ENCODE results near the gene ACAT1. TPM values are rescaled to one million over a fixed set of nuclear protein-coding genes. Genes with fewer than 3 reads are reported as not detected.
A peak's percentile ranks its signal among the peaks of the same experiment; 100 is the strongest.
"Not testable (repeated sequence)": the region's sequence is repeated elsewhere in the genome, so short reads cannot be mapped to it uniquely, and the experiment has no call there.

The ACAT1 gene
- total and polyA plus RNA-seq, 11 donors = 166 to 1,337 (median 360) TPM

- intact Hi-C loops (cut with DNase I) = loop anchor here in 5 of 10 donors (2.0 to 10.0 kb wide), 5 partner anchors 50 to 533 kb away; partner anchors contain the start of genes ATM (in 3 of the 5) and NPAT (in 3 of the 5)
- Histone ChIP-seq H3K9me3 (no peaks in the 10 kb centered on the region), H3K27ac (peak overlapping the region; percentile 90 to 97 (median 94)), H3K4me3 (peak overlapping the region; percentile 38 to 85 (median 74)), H3K27me3 (peaks cover 0 to 3% (median 0%) of the 10 kb centered on the region in 9 donors), H3K36me3 (peaks cover 0 to 7% (median 0%) of the 10 kb centered on the region in 9 donors), H3K4me1 (peaks cover 0 to 57% (median 31%) of the 10 kb centered on the region in 12 donors)
- DNase-seq = no peak
- ATAC-seq = peak; percentile 4 to 35 (median 17)
- TF ChIP-seq POLR2A (IDR thresholded peaks at IDR 0.05) = no peak
- no peak for TF ChIP-seq CTCF (IDR thresholded peaks at IDR 0.05)
- 24 to 26% (median 26%) methylated on average over 9 of the region's 9 CpGs for WGBS, 4 donors
Observed at GRCh38 chr11:108122166-108122628, 830 bp downstream of the ACAT1 start.

- 58 to 71% (median 68%) methylated on average over 5 of the region's 5 CpGs for WGBS, 4 donors
- H3K27ac ChIP-seq = peak overlapping the region; percentile 16 to 97 (median 94)
- peak overlapping the region in 1 of 12 donors; percentile 5 for H3K4me3 ChIP-seq
- no peak for TF ChIP-seq POLR2A (IDR thresholded peaks at IDR 0.05)
- TF ChIP-seq CTCF (IDR thresholded peaks at IDR 0.05) = no peak
- ATAC-seq (no peak), DNase-seq (no peak)
- intact Hi-C loops (cut with DNase I) = loop anchor here in 1 of 10 donors (10.0 kb wide), 1 partner anchor 530 kb away; no protein-coding TSS in a partner anchor
- peaks cover 0 to 3% (median 0%) of the 10 kb centered on the region in 9 donors for H3K27me3 ChIP-seq
- H3K4me1 ChIP-seq = peaks cover 0 to 75% (median 35%) of the 10 kb centered on the region in 12 donors
- no peaks in the 10 kb centered on the region for H3K9me3 ChIP-seq
- H3K36me3 ChIP-seq = peaks cover 0 to 27% (median 11%) of the 10 kb centered on the region in 9 donors
Observed at GRCh38 chr11:108125096-108125495, 3.7 kb downstream of the ACAT1 start.

- H3K4me3 ChIP-seq = no peak overlapping the region
- intact Hi-C loops (cut with DNase I) = loop anchor here in 1 of 10 donors (10.0 kb wide), 1 partner anchor 526 kb away; no protein-coding TSS in a partner anchor
- H3K36me3 ChIP-seq = peaks cover 0 to 48% (median 29%) of the 10 kb centered on the region in 9 donors
- H3K27ac ChIP-seq = peak overlapping the region in 1 of 12 donors; percentile 68
- H3K4me1 ChIP-seq = peaks cover 0 to 68% (median 20%) of the 10 kb centered on the region in 12 donors
- DNase-seq (no peak), ATAC-seq (no peak)
- no peak for TF ChIP-seq CTCF (IDR thresholded peaks at IDR 0.05)
- TF ChIP-seq POLR2A (IDR thresholded peaks at IDR 0.05) = no peak
- 95 to 99% (median 98%) methylated on average over 2 of the region's 2 CpGs for WGBS, 4 donors
- no peaks in the 10 kb centered on the region for H3K27me3 ChIP-seq
- H3K9me3 ChIP-seq = no peaks in the 10 kb centered on the region
Observed at GRCh38 chr11:108128772-108129171, 7.4 kb downstream of the ACAT1 start.

GRCh38 chr11:108131993-108132392, 10.6 kb downstream of the ACAT1 start:
- H3K4me1 ChIP-seq = peaks cover 0 to 43% (median 7%) of the 10 kb centered on the region in 12 donors
- intact Hi-C loops (cut with DNase I) = loop anchor here in 1 of 10 donors (10.0 kb wide), 1 partner anchor 57 kb away; no protein-coding TSS in a partner anchor
- no peak for DNase-seq
- H3K36me3 ChIP-seq = peaks cover 0 to 74% (median 58%) of the 10 kb centered on the region in 9 donors
- H3K27me3 ChIP-seq = no peaks in the 10 kb centered on the region
- H3K27ac ChIP-seq = no peak overlapping the region
- ATAC-seq = no peak
- 77 to 94% (median 84%) methylated on average over 1 of the region's 1 CpG for WGBS, 4 donors
- no peaks in the 10 kb centered on the region for H3K9me3 ChIP-seq
- H3K4me3 ChIP-seq = no peak overlapping the region
- TF ChIP-seq POLR2A (IDR thresholded peaks at IDR 0.05) (no peak), CTCF (IDR thresholded peaks at IDR 0.05) (no peak)

GRCh38 chr11:108132993-108133538, 11.7 kb downstream of the ACAT1 start:
- DNase-seq, H3K27me3 ChIP-seq, H3K9me3 ChIP-seq, ATAC-seq, H3K4me3 ChIP-seq: not testable (repeated sequence)
- WGBS, 4 donors = 84 to 91% (median 89%) methylated on average over 2 of the region's 2 CpGs
- H3K4me1 ChIP-seq = peaks cover 0 to 32% (median 5%) of the 10 kb centered on the region in 12 donors
- intact Hi-C loops (cut with DNase I) = loop anchor here in 1 of 10 donors (10.0 kb wide), 1 partner anchor 58 kb away; no protein-coding TSS in a partner anchor
- peaks cover 0 to 72% (median 65%) of the 10 kb centered on the region in 9 donors for H3K36me3 ChIP-seq
- H3K27ac ChIP-seq = peak overlapping the region in 1 of 12 donors; percentile 25

All from heart left ventricle (tissue), 16 donors.